Colonic mucosa (tissue), 4 donors: ENCODE data around the gene MUC20. TPM values are rescaled to one million over a fixed set of nuclear protein-coding genes. Genes with fewer than 3 reads are reported as not detected.
"Not testable (repeated sequence)": the region's sequence is repeated elsewhere in the genome, so short reads cannot be mapped to it uniquely, and the experiment has no call there.

Experiments
- DNase-seq: peaks from one replicate; pipeline ENCODE4 v3.0.0-alpha.2; 2020
- H3K27ac ChIP-seq: fragments of 200-600 bp; one replicate; pipeline ENCODE4 v1.8.0; 2021
- H3K27me3 ChIP-seq: fragments of 200-600 bp; one replicate; pipeline ENCODE4 v1.8.0; 2021
- H3K36me3 ChIP-seq: fragments of 200-600 bp; one replicate; pipeline ENCODE4 v1.8.0; 2021
- H3K4me1 ChIP-seq: fragments of 200-600 bp; one replicate; pipeline ENCODE4 v1.8.0; 2021; ENCODE audit warnings: mild to moderate bottlenecking
- H3K4me3 ChIP-seq: fragments of 200-600 bp; one replicate; pipeline ENCODE4 v1.8.0; 2021
- H3K9ac ChIP-seq, 2 donors: one replicate each; pipeline ENCODE4 v1.7.0; 2013; ENCODE audit warnings: control low read depth in 2 of 2, low read depth in 2 of 2, low read length in 2 of 2
- H3K9me3 ChIP-seq: fragments of 200-600 bp; one replicate; pipeline ENCODE4 v1.8.0; 2021
- CTCF ChIP-seq: fragments of 200-600 bp; IDR thresholded peaks from one replicate; pipeline ENCODE4 v1.8.0; 2022; ENCODE audit warnings: antibody characterized with exemption, mild to moderate bottlenecking
- intact Hi-C: fragments of 100-400 bp; cut with DNase I; formaldehyde crosslinking; loops from one replicate; pipeline ENCODE4 v1.14.1; 2022
- total RNA-seq, 2 donors: library from RNA; stranded (reverse); fragmentation: NEBNext Ultra II Directional in 1 of 2; extraction: Animal tissue kit (Norgen Biotek cat#: 25700) in 1 of 2; gene quantifications; one replicate each; pipeline ENCODE4 v1.2.1, GENCODE V29; 2021
- donor health status: healthy.
- donor health status: DM: no; HTN: no; CAD: no.
- donor health status: DM: no; HTN: no; CAD: no.

MUC20 gene
- total RNA-seq, 2 donors from 2014 or later, result 58.1 to 170 TPM

- no peak overlapping the region for H3K27ac ChIP-seq
- intact Hi-C loops, result no loop called here
- no peaks in the 10 kb centered on the region for H3K27me3 ChIP-seq
- H3K4me3 ChIP-seq, result no peak overlapping the region
- no peaks in the 10 kb centered on the region for H3K4me1 ChIP-seq
- no peaks in the 10 kb centered on the region for H3K36me3 ChIP-seq
- no peak for TF ChIP-seq CTCF
- H3K9me3 ChIP-seq, result no peaks in the 10 kb centered on the region
- DNase-seq, result no peak
- no peak overlapping the region for H3K9ac ChIP-seq
These were observed 12.2 kb downstream of the MUC20 start for GRCh38 chr3:195732940-195733339.

GRCh38 chr3:195735036-195735695 is 14.4 kb downstream of the MUC20 start:
- Histone ChIP-seq H3K4me1 (no peaks in the 10 kb centered on the region), H3K9me3 (no peaks in the 10 kb centered on the region), H3K9ac (no peak overlapping the region), H3K36me3 (no peaks in the 10 kb centered on the region), H3K27me3 (no peaks in the 10 kb centered on the region), H3K4me3 (no peak overlapping the region), H3K27ac (no peak overlapping the region)
- no peak for TF ChIP-seq CTCF
- no peak for DNase-seq
- intact Hi-C loops, result no loop called here

- Histone ChIP-seq H3K27ac (no peak overlapping the region), H3K4me1 (no peaks in the 10 kb centered on the region), H3K9ac (no peak overlapping the region), H3K9me3 (no peaks in the 10 kb centered on the region), H3K4me3 (no peak overlapping the region), H3K36me3 (no peaks in the 10 kb centered on the region), H3K27me3 (no peaks in the 10 kb centered on the region)
- intact Hi-C loops, result no loop called here
- no peak for TF ChIP-seq CTCF
- no peak for DNase-seq
These were observed 16.2 kb downstream of the MUC20 start for GRCh38 chr3:195736866-195737490.

- H3K9ac ChIP-seq, H3K27ac ChIP-seq, intact Hi-C loops, DNase-seq, H3K4me3 ChIP-seq, H3K27me3 ChIP-seq, H3K4me1 ChIP-seq, H3K36me3 ChIP-seq, H3K9me3 ChIP-seq: not testable (repeated sequence)
These were observed 17.0 kb downstream of the MUC20 start for GRCh38 chr3:195737782-195738181.

GRCh38 chr3:195738274-195739044 is 17.7 kb downstream of the MUC20 start:
- Histone ChIP-seq H3K9me3 (no peaks in the 10 kb centered on the region), H3K27ac (no peak overlapping the region), H3K4me1 (no peaks in the 10 kb centered on the region), H3K4me3 (no peak overlapping the region), H3K9ac (no peak overlapping the region), H3K27me3 (no peaks in the 10 kb centered on the region), H3K36me3 (no peaks in the 10 kb centered on the region)
- no peak for TF ChIP-seq CTCF
- intact Hi-C loops, result no loop called here
- DNase-seq, result no peak
